Lower lobe of right lung (tissue), 2 donors: Measurements from ENCODE around the gene WFDC10B. TPM values are rescaled to one million over a fixed set of nuclear protein-coding genes. Genes with fewer than 3 reads are reported as not detected.
"Not testable (repeated sequence)": the region's sequence is repeated elsewhere in the genome, so short reads cannot be mapped to it uniquely, and the experiment has no call there.

Experiments used
- ATAC-seq, 2 donors: fragments of 200-7000 bp; cut with Tn5 transposase; one replicate each; pipeline ENCODE4 v1.9.1; 2020 to 2022; ENCODE audit warnings: mild to moderate bottlenecking in 2 of 2, moderate library complexity in 2 of 2
- DNase-seq: peaks from one replicate; pipeline ENCODE4 v3.0.0-alpha.2; 2020
- H3K27ac ChIP-seq: fragments of 200-600 bp; one replicate; pipeline ENCODE4 v1.8.0; 2022
- H3K27me3 ChIP-seq: fragments of 200-600 bp; one replicate; pipeline ENCODE4 v1.8.0; 2022; ENCODE audit warnings: low read depth
- H3K36me3 ChIP-seq: fragments of 200-600 bp; one replicate; pipeline ENCODE4 v1.8.0; 2022; ENCODE audit warnings: mild to moderate bottlenecking
- H3K4me1 ChIP-seq: fragments of 200-600 bp; one replicate; pipeline ENCODE4 v1.8.0; 2022
- H3K4me3 ChIP-seq: fragments of 200-600 bp; one replicate; pipeline ENCODE4 v1.8.0; 2022; ENCODE audit warnings: mild to moderate bottlenecking
- H3K9me3 ChIP-seq: fragments of 200-600 bp; one replicate; pipeline ENCODE4 v1.8.0; 2022
- CTCF ChIP-seq: fragments of 200-600 bp; IDR thresholded peaks from one replicate; pipeline ENCODE4 v1.8.0; 2022; ENCODE audit warnings: antibody characterized with exemption, mild to moderate bottlenecking
- intact Hi-C: fragments of 100-400 bp; cut with DNase I; formaldehyde crosslinking; loops from one replicate; pipeline ENCODE4 v1.11.0; 2022
- microRNA-seq: library from miRNA; unstranded; fragments of <30 nt; microRNA quantifications from one replicate; pipeline ENCODE4 v1.2.0, GENCODE V29; 2020; ENCODE audit warnings: borderline number of aligned reads
- total RNA-seq: library from RNA; stranded (reverse); fragmentation: NEBNext Ultra II Directional; extraction: Animal tissue kit (Norgen Biotek cat#: 25700); gene quantifications from one replicate; pipeline ENCODE4 v1.2.1, GENCODE V29; 2021
- donor health status: DM: no; HTN: yes; CAD: no; lungs with severe emphysema.

The WFDC10B gene
- total RNA-seq, 1 donor from 2014 or later: 1.2 TPM

DNA sequence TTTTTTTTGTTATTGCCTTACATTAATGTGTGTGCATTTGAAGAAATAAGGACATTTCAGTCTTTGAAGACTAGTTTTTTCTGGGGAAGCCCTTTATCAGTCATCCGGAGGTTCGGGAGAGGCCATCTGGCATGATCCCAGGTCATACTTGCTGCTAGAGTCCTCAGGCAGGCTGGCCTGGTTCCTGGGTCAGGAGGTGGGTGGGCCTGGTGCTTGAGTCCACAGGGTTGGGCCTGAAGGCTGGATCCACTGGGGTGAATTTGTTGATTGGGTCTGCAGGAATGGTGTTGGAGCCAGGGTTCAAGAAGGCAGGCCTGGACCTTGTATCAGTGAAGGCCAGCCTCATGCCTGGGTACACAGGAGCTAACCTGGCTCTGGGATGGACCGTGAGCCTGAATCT lies 57.9 kb downstream of the WFDC10B start:
- no peak for ATAC-seq
- Histone ChIP-seq H3K4me3 (no peak overlapping the region), H3K27ac (no peak overlapping the region), H3K27me3 (no peaks in the 10 kb centered on the region), H3K4me1 (peaks cover 4% of the 10 kb centered on the region), H3K36me3 (no peaks in the 10 kb centered on the region), H3K9me3 (no peaks in the 10 kb centered on the region)
- TF ChIP-seq CTCF: no peak
- intact Hi-C loops: no loop called here
- no peak for DNase-seq

DNA sequence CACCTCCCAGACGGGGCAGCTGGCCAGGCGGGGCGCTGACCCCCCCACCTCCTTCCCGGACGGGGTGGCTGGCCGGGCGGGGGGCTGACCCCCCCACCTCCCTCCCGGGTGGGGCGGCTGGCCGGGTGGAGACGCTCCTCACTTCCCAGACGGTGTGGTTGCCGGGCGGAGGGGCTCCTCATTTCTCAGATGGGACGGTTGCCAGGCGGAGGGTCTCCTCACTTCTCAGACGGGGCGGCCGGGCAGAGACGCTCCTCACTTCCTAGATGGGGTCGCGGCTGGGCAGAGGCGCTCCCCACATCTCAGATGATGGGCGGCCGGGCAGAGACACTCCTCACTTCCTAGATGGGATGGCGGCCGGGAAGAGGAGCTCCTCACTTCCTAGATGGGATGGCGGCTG lies 59.0 kb downstream of the WFDC10B start:
- ATAC-seq, H3K4me1 ChIP-seq, H3K9me3 ChIP-seq, H3K27ac ChIP-seq, intact Hi-C loops, H3K27me3 ChIP-seq, DNase-seq, H3K36me3 ChIP-seq, H3K4me3 ChIP-seq: not testable (repeated sequence)

DNA sequence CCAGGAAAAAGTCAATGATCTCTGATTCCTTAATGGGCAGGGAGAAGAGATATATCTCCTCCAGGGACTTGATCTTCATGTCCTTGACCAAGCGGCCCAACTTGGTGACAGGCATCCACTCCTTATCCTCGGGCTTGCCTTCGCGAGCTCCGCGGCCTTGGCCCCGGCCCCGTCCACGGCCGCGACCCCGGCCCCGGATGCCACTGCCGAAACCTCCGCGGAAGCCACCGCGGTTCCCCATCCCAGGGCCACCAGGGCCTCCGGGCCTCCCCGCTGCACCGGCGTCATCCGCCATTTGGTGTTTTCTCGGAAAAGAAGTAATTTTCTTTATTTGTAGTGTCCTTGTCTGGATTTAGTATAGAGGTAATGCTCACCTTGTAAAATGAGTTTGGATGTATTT lies 63.7 kb downstream of the WFDC10B start:
- DNase-seq, H3K9me3 ChIP-seq, H3K27ac ChIP-seq, H3K36me3 ChIP-seq, H3K27me3 ChIP-seq, H3K4me1 ChIP-seq, ATAC-seq, H3K4me3 ChIP-seq, intact Hi-C loops: not testable (repeated sequence)

DNA sequence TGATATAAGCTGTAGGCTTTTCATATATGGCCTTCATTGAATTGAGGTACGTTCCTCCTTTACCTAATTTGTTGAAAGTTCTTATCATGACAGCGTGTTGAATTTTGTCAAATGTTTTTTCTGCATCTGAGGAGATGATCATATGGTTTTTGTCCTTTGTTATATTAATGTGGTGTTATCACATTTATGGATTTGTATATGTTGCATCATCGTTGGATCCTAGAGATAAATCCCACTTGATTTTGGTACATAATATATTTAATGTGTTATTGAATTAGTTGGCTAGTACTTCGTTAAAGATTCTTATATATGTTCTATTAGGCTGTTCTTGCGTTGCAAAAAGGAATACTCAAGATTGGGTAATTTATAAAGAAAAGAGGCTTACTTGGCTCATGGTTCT lies 65.1 kb downstream of the WFDC10B start:
- intact Hi-C loops: no loop called here
- Histone ChIP-seq H3K9me3 (no peaks in the 10 kb centered on the region), H3K4me1 (no peaks in the 10 kb centered on the region), H3K27ac (no peak overlapping the region), H3K4me3 (no peak overlapping the region), H3K36me3 (no peaks in the 10 kb centered on the region), H3K27me3 (no peaks in the 10 kb centered on the region)
- ATAC-seq: no peak
- no peak for DNase-seq
- TF ChIP-seq CTCF: no peak

GRCh38 chr20:45636513-45636912 lies 68.3 kb downstream of the WFDC10B start:
- TF ChIP-seq CTCF: no peak
- H3K4me3 ChIP-seq: no peak overlapping the region
- H3K4me1 ChIP-seq: no peaks in the 10 kb centered on the region
- H3K9me3 ChIP-seq: no peaks in the 10 kb centered on the region
- DNase-seq (no peak), ATAC-seq (no peak)
- no peaks in the 10 kb centered on the region for H3K36me3 ChIP-seq
- H3K27ac ChIP-seq: no peak overlapping the region
- H3K27me3 ChIP-seq: no peaks in the 10 kb centered on the region
- intact Hi-C loops: no loop called here

Small RNAs within 50 kb of the gene (microRNA-seq; reads per million reads assigned to microRNA genes)
- gene MIR3617: 6.5 reads per million, percentile 7 among the genes with 10 or more reads in this experiment

Other genes starting within 250 kb of the WFDC10B start
- gene WFDC2, start 235.3 kb downstream of the WFDC10B start, total RNA-seq: 172 TPM
- gene SPINT3, start 189.4 kb downstream of the WFDC10B start, total RNA-seq: not detected
- gene WFDC6, start 165.5 kb downstream of the WFDC10B start, total RNA-seq: not detected
- 0.38 TPM for gene EPPIN, start 157.6 kb downstream of the WFDC10B start, total RNA-seq
- gene WFDC8, start 125.7 kb downstream of the WFDC10B start, total RNA-seq: not detected
- not detected for gene WFDC10A, start 75.3 kb downstream of the WFDC10B start, total RNA-seq
- not detected for gene WFDC9, start 73.7 kb downstream of the WFDC10B start, total RNA-seq
- not detected for gene WFDC11, start 34.8 kb downstream of the WFDC10B start, total RNA-seq
- gene WFDC13, start 3.0 kb downstream of the WFDC10B start, total RNA-seq: not detected
- gene SPINT4, start 17.3 kb upstream of the WFDC10B start, total RNA-seq: not detected
- 3.4 TPM for gene WFDC3, start 86.9 kb upstream of the WFDC10B start, total RNA-seq
- gene DNTTIP1, start 86.9 kb upstream of the WFDC10B start, total RNA-seq: 30.8 TPM
- 3.5 TPM for gene UBE2C, start 107.6 kb upstream of the WFDC10B start, total RNA-seq
- gene TNNC2, start 122.3 kb upstream of the WFDC10B start, total RNA-seq: not detected
- gene SNX21, start 128.8 kb upstream of the WFDC10B start, total RNA-seq: 24.1 TPM
- gene ACOT8, start 152.4 kb upstream of the WFDC10B start, total RNA-seq: 25.6 TPM
- 3.0 TPM for gene ZSWIM3, start 152.6 kb upstream of the WFDC10B start, total RNA-seq
- gene ZSWIM1, start 176.2 kb upstream of the WFDC10B start, total RNA-seq: 9.6 TPM
- 1.1 TPM for gene SPATA25, start 182.6 kb upstream of the WFDC10B start, total RNA-seq
- gene NEURL2, start 186.2 kb upstream of the WFDC10B start, total RNA-seq: 2.4 TPM
- gene CTSA, start 186.3 kb upstream of the WFDC10B start, total RNA-seq: 185 TPM
- gene PLTP, start 207.1 kb upstream of the WFDC10B start, total RNA-seq: 145 TPM
- gene PCIF1, start 229.7 kb upstream of the WFDC10B start, total RNA-seq: 34.7 TPM